Lung microvascular endothelial cell (primary cell): ENCODE measurements around the gene SEMA3E. TPM values are rescaled to one million over a fixed set of nuclear protein-coding genes. Genes with fewer than 3 reads are reported as not detected.
"Not testable (repeated sequence)": the region's sequence is repeated elsewhere in the genome, so short reads cannot be mapped to it uniquely, and the experiment has no call there.

Source experiments
- DNase-seq, 2 donors: peaks; one replicate each; pipeline versions ENCODE4 v3.0.0 to v3.0.0-alpha.2; 2010; ENCODE audit warnings: low read depth in 2 of 2
- total RNA-seq: library from RNA; depleted of rRNA; stranded (reverse); fragments of >200 nt; gene quantifications from 2 replicates; pipeline ENCODE4 v1.2.1, GENCODE V29; 2014

The SEMA3E gene
- total RNA-seq, 1 donor from 2014 or later: 0.20 TPM

- no peak for DNase-seq
These were observed 89.1 kb downstream of the SEMA3E start for GRCh38 chr7:83559887-83560286.

- DNase-seq: not testable (repeated sequence)
These were observed 96.4 kb downstream of the SEMA3E start for GRCh38 chr7:83552556-83552955.

- no peak for DNase-seq
These were observed 98.8 kb downstream of the SEMA3E start for GRCh38 chr7:83550100-83550499.

GRCh38 chr7:83548250-83548649, 100.7 kb downstream of the SEMA3E start:
- DNase-seq: no peak

- DNase-seq: peak; percentile 22 to 66
These were observed 101.4 kb downstream of the SEMA3E start for GRCh38 chr7:83547526-83547925.

GRCh38 chr7:83546586-83546985, 102.4 kb downstream of the SEMA3E start:
- DNase-seq: no peak

GRCh38 chr7:83541187-83541960, 107.6 kb downstream of the SEMA3E start:
- no peak for DNase-seq

- no peak for DNase-seq
These were observed 114.5 kb downstream of the SEMA3E start for GRCh38 chr7:83534488-83534887.

GRCh38 chr7:83532219-83532618, 116.7 kb downstream of the SEMA3E start:
- DNase-seq: no peak

GRCh38 chr7:83531766-83532165, 117.2 kb downstream of the SEMA3E start:
- no peak for DNase-seq

- no peak for DNase-seq
These were observed 120.0 kb downstream of the SEMA3E start for GRCh38 chr7:83528925-83529423.

GRCh38 chr7:83524277-83525075, 124.5 kb downstream of the SEMA3E start:
- no peak for DNase-seq

- DNase-seq: peak in 1 of 2 donors; percentile 1
These were observed 128.2 kb downstream of the SEMA3E start for GRCh38 chr7:83520726-83521125.

GRCh38 chr7:83519240-83519639, 129.7 kb downstream of the SEMA3E start:
- DNase-seq: no peak

GRCh38 chr7:83517035-83517700, 131.8 kb downstream of the SEMA3E start:
- no peak for DNase-seq

GRCh38 chr7:83514977-83515376, 134.0 kb downstream of the SEMA3E start:
- no peak for DNase-seq

GRCh38 chr7:83509255-83510021, 139.5 kb downstream of the SEMA3E start:
- DNase-seq: no peak

- DNase-seq: no peak
These were observed 144.6 kb downstream of the SEMA3E start for GRCh38 chr7:83504330-83504729.

GRCh38 chr7:83502636-83503035, 146.3 kb downstream of the SEMA3E start:
- DNase-seq: no peak

GRCh38 chr7:83494683-83495082, 154.3 kb downstream of the SEMA3E start:
- DNase-seq: no peak

- no peak for DNase-seq
These were observed 156.1 kb downstream of the SEMA3E start for GRCh38 chr7:83492802-83493201.
